Measurements from ENCODE around the gene INTS1.

The INTS1 gene

GRCh38 chr7:1495564-1496242 lies 8.5 kb downstream of the INTS1 start:
- no peak overlapping the region for H3K27ac ChIP-seq (ENCODE audit: low read depth, low read length)
- H4K20me1 ChIP-seq (ENCODE audit: control insufficient read depth, insufficient read depth, low read depth, low read length) = peaks cover 13% of the 10 kb centered on the region
- no peak overlapping the region for H3K4me2 ChIP-seq (ENCODE audit: low read length)
- H3K9me2 ChIP-seq (replicated peaks; ENCODE audit: control insufficient read depth, low read length) = no peaks in the 10 kb centered on the region
- no peak overlapping the region for H3K4me3 ChIP-seq (ENCODE audit: low read length)
- peaks cover 83% of the 10 kb centered on the region for H3K36me3 ChIP-seq (ENCODE audit: control insufficient read depth, low read length)
- H3K4me1 ChIP-seq (ENCODE audit: control insufficient read depth, low read length) = no peaks in the 10 kb centered on the region
- H3K9me3 ChIP-seq (ENCODE audit: control insufficient read depth, insufficient read depth, low read length) = no peaks in the 10 kb centered on the region
- H3K79me2 ChIP-seq (ENCODE audit: control insufficient read depth, low read length) = peaks cover 2% of the 10 kb centered on the region
- H3F3A ChIP-seq (ENCODE audit: control insufficient read depth, insufficient read depth) = no peaks in the 10 kb centered on the region
- no peak for TF ChIP-seq CTCF (IDR thresholded peaks at IDR 0.05; ENCODE audit: low read depth, low read length, poor library complexity, severe bottlenecking)
- no peak for TF ChIP-seq EZH2phosphoT487 (IDR thresholded peaks at IDR 0.05; ENCODE audit: borderline replicate concordance, low read length)
- no peaks in the 10 kb centered on the region for H3K27me3 ChIP-seq (ENCODE audit: control insufficient read depth, low read length)

- no peak overlapping the region for H3K4me2 ChIP-seq (ENCODE audit: low read length)
- H3K27ac ChIP-seq (ENCODE audit: low read depth, low read length) = no peak overlapping the region
- H3F3A ChIP-seq (ENCODE audit: control insufficient read depth, insufficient read depth) = no peaks in the 10 kb centered on the region
- no peak for TF ChIP-seq CTCF (IDR thresholded peaks at IDR 0.05; ENCODE audit: low read depth, low read length, poor library complexity, severe bottlenecking)
- TF ChIP-seq EZH2phosphoT487 (IDR thresholded peaks at IDR 0.05; ENCODE audit: borderline replicate concordance, low read length) = no peak
- H3K4me3 ChIP-seq (ENCODE audit: low read length) = no peak overlapping the region
- H3K9me2 ChIP-seq (replicated peaks; ENCODE audit: control insufficient read depth, low read length) = no peaks in the 10 kb centered on the region
- H3K79me2 ChIP-seq (ENCODE audit: control insufficient read depth, low read length) = no peaks in the 10 kb centered on the region; the same call in 1 of the 2 replicates
- H4K20me1 ChIP-seq (ENCODE audit: control insufficient read depth, insufficient read depth, low read depth, low read length) = peaks cover 14% of the 10 kb centered on the region
- H3K4me1 ChIP-seq (ENCODE audit: control insufficient read depth, low read length) = no peaks in the 10 kb centered on the region
- H3K9me3 ChIP-seq (ENCODE audit: control insufficient read depth, insufficient read depth, low read length) = no peaks in the 10 kb centered on the region
- peaks cover 83% of the 10 kb centered on the region for H3K36me3 ChIP-seq (ENCODE audit: control insufficient read depth, low read length)
- no peaks in the 10 kb centered on the region for H3K27me3 ChIP-seq (ENCODE audit: control insufficient read depth, low read length)
These were observed 9.2 kb downstream of the INTS1 start for GRCh38 chr7:1494866-1495563.

- Histone ChIP-seq H3K27me3 (ENCODE audit: control insufficient read depth, low read length) (no peaks in the 10 kb centered on the region), H3K4me3 (ENCODE audit: low read length) (no peak overlapping the region), H3K79me2 (ENCODE audit: control insufficient read depth, low read length) (no peaks in the 10 kb centered on the region; the same call in 1 of the 2 replicates), H4K20me1 (ENCODE audit: control insufficient read depth, insufficient read depth, low read depth, low read length) (peaks cover 14% of the 10 kb centered on the region), H3K4me1 (ENCODE audit: control insufficient read depth, low read length) (no peaks in the 10 kb centered on the region), H3K27ac (ENCODE audit: low read depth, low read length) (no peak overlapping the region), H3K36me3 (ENCODE audit: control insufficient read depth, low read length) (peaks cover 83% of the 10 kb centered on the region), H3K9me3 (ENCODE audit: control insufficient read depth, insufficient read depth, low read length) (no peaks in the 10 kb centered on the region), H3K4me2 (ENCODE audit: low read length) (no peak overlapping the region), H3F3A (ENCODE audit: control insufficient read depth, insufficient read depth) (no peaks in the 10 kb centered on the region), H3K9me2 (replicated peaks; ENCODE audit: control insufficient read depth, low read length) (no peaks in the 10 kb centered on the region)
- no peak for TF ChIP-seq CTCF (IDR thresholded peaks at IDR 0.05; ENCODE audit: low read depth, low read length, poor library complexity, severe bottlenecking)
- no peak for TF ChIP-seq EZH2phosphoT487 (IDR thresholded peaks at IDR 0.05; ENCODE audit: borderline replicate concordance, low read length)
These were observed 9.7 kb downstream of the INTS1 start for GRCh38 chr7:1494447-1494846.
